H1 (cell line): Measurements from ENCODE around the gene CA10. TPM values are rescaled to one million over a fixed set of nuclear protein-coding genes. Genes with fewer than 3 reads are reported as not detected.

ENCODE experiments used
- BRCA1 ChIP-seq: IDR thresholded peaks from 2 replicates; pipeline ENCODE4 v1.6.1; 2012; ENCODE audit warnings: low read depth, low read length, improper control_type of control experiment
- CTBP2 ChIP-seq: IDR thresholded peaks from 2 replicates; pipeline ENCODE4 v1.7.0; 2011; ENCODE audit warnings: borderline replicate concordance, mild to moderate bottlenecking, moderate library complexity, mixed read lengths, low read length; ENCODE audit not compliant: insufficient read depth, insufficient read length
- RNF2 ChIP-seq: fragments of 200-900, 300-1000 bp; sonication (generic); IDR thresholded peaks from 2 replicates; pipeline ENCODE4 v1.7.1; 2016; ENCODE audit warnings: borderline replicate concordance, low read depth, mild to moderate bottlenecking, antibody characterized with exemption, low read length; ENCODE audit not compliant: poor library complexity, severe bottlenecking; ENCODE audit errors: missing control alignments
- SAP30 ChIP-seq: fragments of 300-600 bp; sonication (generic); IDR thresholded peaks from 2 replicates; pipeline ENCODE4 v1.7.1; 2012; ENCODE audit warnings: low read length, moderate library complexity, mild to moderate bottlenecking, inconsistent platforms; ENCODE audit not compliant: insufficient read depth, insufficient replicate concordance
- TAF1 ChIP-seq: IDR thresholded peaks from 2 replicates; pipeline ENCODE4 v1.6.1; 2011; ENCODE audit warnings: mild to moderate bottlenecking, low read depth, low read length
- polyA plus RNA-seq, 7 experiments: library from polyadenylated mRNA; depleted of rRNA in 3 of 7; stranded (reverse) in 5 of 7; unstranded in 2 of 7; fragments of >200 nt in 5 of 7; fragments of 200-250 nt in 2 of 7; gene quantifications; 1 replicate in 5 of 7; 2 replicates in 1 of 7; 4 replicates in 1 of 7; pipeline versions ENCODE4 v1.2.1 to v1.2.3, GENCODE V29; 2011 to 2013; ENCODE audit warnings: missing spikeins in 2 of 7, mixed read lengths in 2 of 7
- total RNA-seq: library from RNA; stranded (reverse); fragmentation: NEBNext Ultra II Directional; extraction: Animal tissue kit (Norgen Biotek cat#: 25700); gene quantifications from 2 replicates; pipeline ENCODE4 v1.2.1, GENCODE V29; 2021
- TF ChIP-seq, protein P1 (sequence below), 3 experiments: IDR thresholded peaks; 1 replicate in 2 of 3; 2 replicates in 1 of 3; pipeline versions ENCODE4 v1.5.1 to v1.6.1; 2011; ENCODE audit warnings: low read length in 3 of 3, mild to moderate bottlenecking in 3 of 3, inconsistent platforms in 2 of 3, low read depth in 1 of 3, moderate library complexity in 1 of 3; ENCODE audit not compliant: insufficient read depth in 1 of 3; ENCODE audit errors: control extremely low read depth in 1 of 3

Gene CA10
- total and polyA plus RNA-seq, 2 of the 8 experiments (the other 6 are each of a cell fraction or from before 2014, with no cell fraction given) = 0.60 to 0.63 TPM

DNA sequence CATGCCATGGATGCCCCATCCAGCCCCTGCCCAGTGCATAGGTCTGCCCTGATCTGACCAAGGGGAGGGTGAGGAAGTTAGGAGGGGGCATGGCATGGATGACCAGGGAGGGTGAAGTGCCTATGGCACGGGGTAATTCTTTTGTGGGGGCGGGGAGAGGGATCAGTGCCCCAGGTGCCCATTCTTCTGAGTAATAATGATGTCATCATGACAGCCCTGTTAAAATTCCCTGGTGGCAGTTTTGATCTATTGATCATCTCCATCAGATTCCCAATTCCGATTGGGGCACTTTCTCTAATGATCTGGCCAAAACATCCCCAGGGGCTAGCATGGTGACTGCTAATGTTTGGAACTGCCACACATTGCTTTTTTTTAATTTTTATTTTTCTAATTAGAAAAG, 506.0 kb downstream of the CA10 start (continued):
- TF ChIP-seq SAP30 (no peak), RNF2 (no peak), CTBP2 (no peak), BRCA1 (no peak), TAF1 (no peak)
- TF ChIP-seq, protein P1, sequence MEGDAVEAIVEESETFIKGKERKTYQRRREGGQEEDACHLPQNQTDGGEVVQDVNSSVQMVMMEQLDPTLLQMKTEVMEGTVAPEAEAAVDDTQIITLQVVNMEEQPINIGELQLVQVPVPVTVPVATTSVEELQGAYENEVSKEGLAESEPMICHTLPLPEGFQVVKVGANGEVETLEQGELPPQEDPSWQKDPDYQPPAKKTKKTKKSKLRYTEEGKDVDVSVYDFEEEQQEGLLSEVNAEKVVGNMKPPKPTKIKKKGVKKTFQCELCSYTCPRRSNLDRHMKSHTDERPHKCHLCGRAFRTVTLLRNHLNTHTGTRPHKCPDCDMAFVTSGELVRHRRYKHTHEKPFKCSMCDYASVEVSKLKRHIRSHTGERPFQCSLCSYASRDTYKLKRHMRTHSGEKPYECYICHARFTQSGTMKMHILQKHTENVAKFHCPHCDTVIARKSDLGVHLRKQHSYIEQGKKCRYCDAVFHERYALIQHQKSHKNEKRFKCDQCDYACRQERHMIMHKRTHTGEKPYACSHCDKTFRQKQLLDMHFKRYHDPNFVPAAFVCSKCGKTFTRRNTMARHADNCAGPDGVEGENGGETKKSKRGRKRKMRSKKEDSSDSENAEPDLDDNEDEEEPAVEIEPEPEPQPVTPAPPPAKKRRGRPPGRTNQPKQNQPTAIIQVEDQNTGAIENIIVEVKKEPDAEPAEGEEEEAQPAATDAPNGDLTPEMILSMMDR (IDR thresholded peaks at IDR 0.05; ENCODE audit: control extremely low read depth in 1 of 3, insufficient read depth in 1 of 3, low read depth in 1 of 3, low read length in 3 of 3) = no peak
